Upper lobe of left lung (tissue), 4 donors: Measurements from ENCODE around the gene SPATA2L.

ENCODE experiments used
- EP300 ChIP-seq, 4 donors: sonication (generic); formaldehyde crosslinking; IDR thresholded peaks; one replicate each; pipeline ENCODE4 v1.5.1; 2017; ENCODE audit warnings: antibody characterized with exemption in 4 of 4, control low read depth in 2 of 4
- POLR2A ChIP-seq, 4 donors: fragments of 450-650 bp; IDR thresholded peaks; one replicate each; pipeline ENCODE4 v1.5.1; 2016 to 2017; ENCODE audit warnings: antibody characterized with exemption in 4 of 4, mild to moderate bottlenecking in 2 of 4
- TF ChIP-seq, protein P1 (sequence below), 6 experiments: fragments of 450-650 bp in 4 of 6; fragments of 200-600 bp in 2 of 6; sonication (generic) in 2 of 6; IDR thresholded peaks; one replicate each; pipeline ENCODE4 v1.5.1; 2016 to 2019; ENCODE audit warnings: antibody characterized with exemption in 6 of 6

DNA sequence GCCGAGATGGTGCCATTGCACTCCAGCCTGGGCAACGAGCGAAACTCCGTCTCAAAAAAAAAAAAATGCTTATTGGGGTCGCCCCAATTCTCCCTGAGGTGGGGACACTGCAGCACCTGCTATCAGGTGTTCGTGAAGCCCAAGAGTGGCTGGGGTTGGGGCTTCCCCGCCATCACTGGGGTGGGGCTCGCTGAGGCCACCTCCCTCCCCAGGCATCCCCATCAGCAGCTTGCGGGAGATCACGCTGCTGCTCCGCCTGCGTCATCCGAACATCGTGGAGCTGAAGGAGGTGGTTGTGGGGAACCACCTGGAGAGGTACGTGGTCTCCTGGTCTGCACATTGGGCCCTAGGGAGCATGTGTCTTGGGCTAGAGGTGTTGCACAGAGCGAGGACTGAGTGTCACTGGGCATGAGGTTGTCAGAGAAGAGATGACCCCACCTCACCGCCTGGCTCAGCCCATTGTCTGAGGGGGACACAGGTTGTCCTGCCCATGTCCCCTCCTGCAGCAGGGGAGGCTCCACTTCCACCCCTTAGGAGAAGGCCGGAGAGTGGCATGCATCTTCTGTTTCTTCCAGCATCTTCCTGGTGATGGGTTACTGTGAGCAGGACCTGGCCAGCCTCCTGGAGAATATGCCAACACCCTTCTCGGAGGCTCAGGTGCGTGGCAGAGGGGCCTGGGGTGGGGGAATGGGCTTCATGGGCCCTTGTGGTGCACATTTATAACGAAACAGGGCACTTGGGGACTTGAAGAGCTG, 10.1 kb downstream of the SPATA2L start:
- TF ChIP-seq, protein P1, sequence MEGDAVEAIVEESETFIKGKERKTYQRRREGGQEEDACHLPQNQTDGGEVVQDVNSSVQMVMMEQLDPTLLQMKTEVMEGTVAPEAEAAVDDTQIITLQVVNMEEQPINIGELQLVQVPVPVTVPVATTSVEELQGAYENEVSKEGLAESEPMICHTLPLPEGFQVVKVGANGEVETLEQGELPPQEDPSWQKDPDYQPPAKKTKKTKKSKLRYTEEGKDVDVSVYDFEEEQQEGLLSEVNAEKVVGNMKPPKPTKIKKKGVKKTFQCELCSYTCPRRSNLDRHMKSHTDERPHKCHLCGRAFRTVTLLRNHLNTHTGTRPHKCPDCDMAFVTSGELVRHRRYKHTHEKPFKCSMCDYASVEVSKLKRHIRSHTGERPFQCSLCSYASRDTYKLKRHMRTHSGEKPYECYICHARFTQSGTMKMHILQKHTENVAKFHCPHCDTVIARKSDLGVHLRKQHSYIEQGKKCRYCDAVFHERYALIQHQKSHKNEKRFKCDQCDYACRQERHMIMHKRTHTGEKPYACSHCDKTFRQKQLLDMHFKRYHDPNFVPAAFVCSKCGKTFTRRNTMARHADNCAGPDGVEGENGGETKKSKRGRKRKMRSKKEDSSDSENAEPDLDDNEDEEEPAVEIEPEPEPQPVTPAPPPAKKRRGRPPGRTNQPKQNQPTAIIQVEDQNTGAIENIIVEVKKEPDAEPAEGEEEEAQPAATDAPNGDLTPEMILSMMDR (IDR thresholded peaks at IDR 0.05), result no peak
- no peak for TF ChIP-seq POLR2A (IDR thresholded peaks at IDR 0.05)
- no peak for TF ChIP-seq EP300 (IDR thresholded peaks at IDR 0.05)
